GM19324 (cell line): ENCODE results near the gene RELCH.
A peak's percentile ranks its signal among the peaks of the same experiment; 100 is the strongest.

ENCODE experiments used
- ATAC-seq: cut with Tn5 transposase; IDR thresholded peaks from one replicate; pipeline ENCODE4 v1.9.1; 2021; ENCODE audit warnings: mild to moderate bottlenecking, moderate library complexity; ENCODE audit not compliant: unreplicated experiment, low FRiP score

Gene RELCH

DNA sequence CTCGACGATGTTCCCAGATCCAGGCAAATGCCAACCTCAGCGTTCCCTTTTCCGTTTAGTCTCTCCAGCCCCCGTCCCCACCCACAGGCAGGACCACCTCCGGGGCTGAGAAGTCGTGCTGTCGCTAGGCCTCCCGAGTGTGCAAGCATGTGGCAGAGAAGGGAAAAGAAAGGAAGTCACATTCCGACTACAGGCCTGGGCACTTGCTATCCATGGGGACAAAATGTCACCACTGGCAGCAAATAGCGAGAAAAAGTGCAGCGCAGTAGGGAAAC is 619 bp upstream of the RELCH start:
- peak; percentile 12 for ATAC-seq

DNA sequence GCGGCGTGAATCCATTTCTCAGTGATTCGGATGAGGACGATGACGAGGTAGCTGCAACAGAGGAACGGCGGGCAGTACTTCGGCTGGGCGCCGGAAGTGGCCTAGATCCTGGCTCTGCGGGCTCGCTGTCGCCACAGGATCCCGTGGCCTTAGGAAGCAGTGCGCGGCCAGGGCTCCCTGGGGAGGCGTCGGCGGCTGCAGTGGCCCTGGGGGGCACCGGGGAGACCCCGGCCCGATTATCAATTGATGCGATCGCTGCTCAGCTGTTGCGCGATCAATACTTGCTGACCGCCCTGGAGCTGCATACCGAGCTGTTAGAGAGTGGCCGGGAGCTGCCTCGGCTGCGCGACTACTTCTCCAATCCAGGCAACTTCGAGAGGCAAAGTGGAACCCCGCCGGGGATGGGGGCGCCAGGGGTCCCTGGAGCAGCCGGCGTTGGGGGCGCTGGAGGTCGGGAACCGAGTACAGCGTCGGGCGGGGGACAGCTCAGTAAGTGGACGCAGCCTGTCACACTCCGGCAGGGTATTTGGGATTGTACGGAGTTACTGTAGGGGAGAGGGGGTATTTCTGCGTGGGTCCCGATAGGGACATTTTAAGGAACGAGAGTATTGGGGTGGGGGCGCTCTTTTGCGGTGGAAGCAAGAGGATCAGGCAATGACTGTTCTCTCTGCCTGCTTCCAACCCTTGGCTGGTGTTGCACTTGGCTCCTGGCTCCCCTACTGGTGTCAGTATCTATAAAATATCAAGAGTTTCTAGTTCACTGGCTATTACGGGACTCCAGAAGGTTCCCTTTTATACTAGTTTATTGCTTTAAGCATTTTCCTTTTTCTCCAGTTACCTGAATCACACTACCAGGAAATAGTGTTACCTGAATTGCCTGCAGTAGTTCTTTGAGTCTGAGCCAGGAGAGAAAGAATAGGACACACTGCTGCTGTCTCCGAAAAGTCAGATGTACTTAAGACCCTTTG is 772 bp downstream of the RELCH start:
- peak; percentile 15 for ATAC-seq

DNA sequence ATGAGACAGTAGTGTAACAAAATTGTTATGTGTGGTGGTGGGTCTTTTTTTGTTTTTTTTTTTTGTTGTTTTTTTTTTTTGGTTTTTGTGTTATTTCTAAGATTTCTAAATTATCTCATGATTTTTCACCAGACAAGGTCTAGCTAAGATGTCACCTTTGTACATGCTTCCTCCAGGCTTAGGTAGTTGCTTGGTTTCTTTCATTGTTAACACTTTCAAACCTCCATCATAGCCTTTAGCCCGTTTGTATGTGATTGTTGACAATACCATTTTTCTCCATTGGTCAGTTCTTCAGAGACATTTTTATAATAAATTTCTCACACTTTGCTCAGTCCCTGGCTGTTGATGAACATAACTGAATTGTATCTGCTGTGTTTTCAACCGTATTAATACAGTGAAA is 2.2 kb downstream of the RELCH start:
- ATAC-seq, result no peak

DNA sequence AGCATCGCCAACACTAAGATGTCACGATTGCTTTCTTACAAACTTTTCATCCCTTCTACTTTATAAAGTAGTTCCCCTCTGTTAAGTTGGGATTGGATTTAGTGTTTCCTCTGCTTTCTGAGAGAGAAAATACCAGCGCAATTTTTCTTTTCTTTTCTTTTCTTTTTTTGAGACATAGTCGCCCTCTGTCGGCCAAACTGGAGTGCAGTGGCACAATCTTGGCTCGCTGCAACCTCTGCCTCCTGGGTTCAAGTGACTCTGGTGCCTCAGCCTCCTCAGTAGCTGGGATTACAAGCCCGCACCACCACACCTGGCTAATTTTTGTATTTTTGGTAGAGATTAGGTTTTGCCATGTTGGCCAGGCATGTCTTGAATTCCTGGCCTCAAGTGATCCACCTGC is 9.0 kb downstream of the RELCH start:
- ATAC-seq, result no peak

DNA sequence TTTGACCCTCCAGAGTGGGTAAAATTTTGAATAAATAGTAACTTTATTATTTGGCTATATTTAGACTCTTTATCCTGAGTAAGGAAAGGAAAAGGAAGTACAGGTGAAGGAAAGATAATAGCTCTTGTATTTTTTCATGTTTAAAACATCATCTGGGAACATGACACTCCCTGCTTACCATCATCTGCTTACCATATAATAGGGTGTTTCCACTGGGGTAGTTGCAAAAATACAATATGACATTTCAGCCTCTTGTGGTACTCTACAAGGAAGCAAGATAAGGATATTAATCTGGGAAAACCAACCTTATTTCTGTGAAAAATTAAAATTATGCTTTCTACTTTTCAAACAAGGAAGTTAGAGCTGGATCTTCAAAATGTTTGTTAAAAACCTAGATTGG is 9.9 kb downstream of the RELCH start:
- ATAC-seq, result no peak

DNA sequence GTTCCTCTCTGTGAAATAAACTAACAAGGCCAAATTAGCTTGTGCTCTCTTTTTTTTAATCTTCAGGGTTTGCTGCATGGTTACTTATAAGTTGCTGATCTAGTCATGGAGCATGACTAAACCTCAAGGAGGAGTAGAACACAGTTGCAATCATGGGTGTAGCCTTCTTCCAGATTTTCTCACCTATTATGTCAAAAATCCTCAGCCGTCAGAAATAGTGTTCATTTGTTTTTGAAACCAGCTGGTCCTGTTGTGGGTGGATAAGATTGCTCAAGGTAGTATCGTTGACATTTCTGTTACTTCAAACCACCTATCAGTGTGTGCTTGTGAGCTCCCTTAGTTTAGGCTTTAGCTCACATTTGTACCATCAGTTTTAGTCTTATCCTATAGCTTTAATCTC is 11.2 kb downstream of the RELCH start:
- no peak for ATAC-seq

DNA sequence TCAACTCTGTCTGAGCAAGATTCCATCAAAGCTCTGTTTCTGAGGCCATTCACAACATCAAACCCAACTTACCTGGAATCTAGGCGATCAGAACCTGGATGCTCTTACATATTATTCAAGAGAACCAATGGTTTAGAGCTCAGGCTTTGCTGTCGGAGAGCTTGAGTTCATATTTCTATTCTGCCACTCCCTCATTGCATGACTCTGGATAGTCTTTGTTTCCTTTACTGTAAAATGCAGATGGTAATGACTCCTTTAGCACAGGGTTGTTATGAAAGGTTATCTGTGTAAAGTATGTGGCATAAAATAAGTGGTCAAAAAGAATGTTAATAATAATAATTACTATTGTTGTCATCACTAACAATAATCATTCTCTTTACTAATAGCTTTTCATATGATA is 12.6 kb downstream of the RELCH start:
- ATAC-seq, result no peak

DNA sequence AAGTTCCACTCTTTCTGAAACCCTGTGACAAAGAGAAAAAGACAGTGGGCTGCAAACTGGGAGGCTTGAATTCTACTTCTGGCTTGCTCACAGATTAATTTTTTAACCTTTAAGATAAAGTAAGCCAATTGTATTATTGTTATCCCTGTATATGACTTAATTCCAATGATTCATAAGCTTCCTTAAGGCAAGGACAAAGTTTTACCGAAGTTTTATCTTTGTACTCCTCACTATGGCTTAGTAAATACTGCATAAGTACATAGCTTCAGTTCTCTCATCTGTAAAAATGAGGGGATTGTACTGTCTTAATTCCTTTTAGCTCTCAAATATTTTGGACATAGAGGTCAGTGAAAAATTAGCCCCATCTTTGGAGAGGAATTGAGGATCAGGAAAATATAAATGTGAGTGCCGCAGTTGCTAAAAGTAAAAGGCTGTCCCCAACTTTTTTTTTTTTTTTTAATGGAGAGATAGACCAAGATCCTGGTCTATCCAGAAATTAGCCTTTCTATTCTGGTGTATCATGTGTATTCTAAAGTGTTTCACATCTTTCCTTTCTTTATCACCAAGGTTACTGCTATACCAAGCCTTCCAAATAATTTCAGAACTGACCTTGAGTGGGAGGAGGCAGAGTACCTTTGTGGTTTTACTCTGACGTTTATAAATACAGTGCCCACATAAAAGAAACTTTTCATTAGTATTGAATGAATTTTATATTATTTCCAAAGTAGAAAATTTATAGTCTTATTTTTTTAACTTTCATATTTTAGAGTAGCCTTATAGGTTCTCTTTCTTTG is 13.3 kb downstream of the RELCH start:
- no peak for ATAC-seq

DNA sequence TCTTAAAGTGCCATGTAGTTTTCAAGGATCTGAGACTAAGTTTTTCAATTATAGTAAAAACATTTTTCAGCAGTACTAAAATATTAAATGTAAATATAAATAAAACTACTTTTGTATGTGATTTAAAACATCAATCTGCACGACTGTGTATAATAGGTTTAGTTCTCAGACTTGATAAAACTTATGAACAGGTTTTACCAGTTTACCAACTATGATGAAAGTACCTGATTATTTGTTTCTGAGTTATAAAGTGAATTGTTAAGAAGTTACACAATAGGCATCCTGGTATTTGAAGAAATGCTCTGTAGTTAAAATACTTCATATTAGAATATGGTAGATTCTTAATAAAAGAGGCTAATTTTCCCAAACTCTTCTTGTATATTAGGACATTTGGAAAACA is 14.8 kb downstream of the RELCH start:
- no peak for ATAC-seq

DNA sequence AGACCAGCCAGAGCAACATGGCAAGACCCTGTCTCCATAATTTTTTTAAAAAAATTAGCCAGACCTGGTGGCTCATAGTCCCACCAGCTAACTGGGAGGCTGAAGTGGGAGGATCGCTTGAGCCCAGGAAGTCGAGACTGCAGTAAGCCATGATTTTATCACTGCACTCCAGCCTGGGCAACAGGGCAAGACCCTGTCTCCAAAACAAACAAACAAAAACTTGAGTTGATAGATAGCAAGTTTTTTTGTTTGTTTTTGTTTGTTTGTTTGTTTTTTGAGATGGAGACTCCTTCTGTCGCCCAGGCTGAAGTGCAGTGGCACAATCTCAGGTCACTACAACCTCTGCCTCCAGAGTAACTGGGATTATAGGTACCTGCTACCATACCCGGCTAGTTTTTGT is 18.8 kb downstream of the RELCH start:
- no peak for ATAC-seq

DNA sequence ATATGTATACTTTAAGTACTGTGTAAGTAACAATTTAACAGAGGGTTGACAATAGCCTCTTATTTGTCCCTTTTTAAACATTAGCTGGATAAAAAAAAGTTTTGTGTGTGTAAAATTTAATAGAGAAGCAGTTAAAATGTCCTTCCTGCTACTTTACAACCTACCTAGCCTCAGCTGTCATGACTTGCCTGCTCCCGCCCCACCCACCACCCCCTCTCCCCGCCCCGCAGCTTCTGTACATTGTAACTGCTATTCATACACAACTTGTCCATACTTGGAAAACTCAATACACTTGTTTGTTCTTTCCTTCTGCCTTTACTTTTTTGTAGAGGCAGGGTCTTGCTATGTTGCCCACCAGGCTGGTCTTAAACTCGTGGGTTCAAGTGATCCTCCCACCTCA is 19.5 kb downstream of the RELCH start:
- no peak for ATAC-seq

DNA sequence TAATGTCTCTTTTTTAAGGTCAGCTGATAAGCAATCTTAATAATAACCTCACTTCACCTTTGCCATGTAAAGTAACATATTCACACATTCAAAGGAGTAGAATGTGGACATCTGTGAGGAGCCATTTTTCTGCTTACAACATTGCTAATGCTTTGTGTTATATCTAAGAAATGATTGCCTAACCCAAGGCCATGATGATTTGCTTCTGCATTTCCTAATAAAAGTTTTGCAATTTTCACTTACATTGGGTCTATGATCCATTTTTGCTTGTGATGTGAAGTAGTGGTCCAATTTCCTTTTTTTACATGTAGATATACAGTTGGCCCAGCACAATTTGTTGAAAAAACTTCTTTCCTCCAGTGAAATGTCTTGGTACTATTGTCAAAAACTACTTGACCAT is 22.0 kb downstream of the RELCH start:
- no peak for ATAC-seq

DNA sequence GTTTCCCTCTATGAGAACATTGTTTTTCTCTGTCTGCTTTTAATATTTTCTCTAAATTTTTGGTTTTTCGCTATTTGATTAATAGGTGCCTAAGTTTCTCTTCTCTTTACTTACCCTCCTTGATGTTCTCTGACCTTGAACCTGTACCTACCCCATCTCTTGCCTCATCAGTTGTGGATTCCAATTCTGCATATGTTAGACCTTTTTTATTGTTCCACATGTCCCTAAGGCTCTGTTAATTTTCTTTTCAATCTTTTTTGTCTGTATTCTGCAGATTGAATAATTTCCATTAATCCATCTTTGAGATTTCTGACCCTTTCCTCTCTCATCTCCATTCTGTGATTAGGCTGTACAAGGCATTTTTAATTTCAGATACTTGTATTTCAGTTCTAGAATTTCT is 23.1 kb downstream of the RELCH start:
- no peak for ATAC-seq

DNA sequence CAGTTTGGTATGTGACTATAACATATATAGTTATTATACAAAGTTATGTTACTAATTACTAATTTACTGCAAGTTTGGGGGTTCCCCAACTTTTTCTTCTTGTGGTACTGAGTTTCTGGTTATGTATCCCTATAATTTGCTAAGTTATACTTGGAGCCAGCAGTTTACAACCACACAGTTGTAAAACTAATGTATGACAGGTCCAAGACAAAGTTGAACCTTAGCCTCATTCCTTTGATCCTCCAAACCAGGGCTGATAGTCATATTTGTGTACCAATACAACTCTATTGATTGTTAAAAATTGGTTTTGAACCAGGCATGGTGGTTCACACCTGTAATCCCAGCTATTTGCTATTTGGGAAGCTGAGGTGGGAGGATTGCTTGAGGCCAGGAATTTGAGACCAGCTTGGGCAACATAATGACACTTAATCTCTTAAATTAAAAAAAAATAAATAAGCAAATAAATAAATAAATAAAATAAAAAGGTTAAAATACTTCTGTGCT is 24.3 kb downstream of the RELCH start:
- no peak for ATAC-seq

DNA sequence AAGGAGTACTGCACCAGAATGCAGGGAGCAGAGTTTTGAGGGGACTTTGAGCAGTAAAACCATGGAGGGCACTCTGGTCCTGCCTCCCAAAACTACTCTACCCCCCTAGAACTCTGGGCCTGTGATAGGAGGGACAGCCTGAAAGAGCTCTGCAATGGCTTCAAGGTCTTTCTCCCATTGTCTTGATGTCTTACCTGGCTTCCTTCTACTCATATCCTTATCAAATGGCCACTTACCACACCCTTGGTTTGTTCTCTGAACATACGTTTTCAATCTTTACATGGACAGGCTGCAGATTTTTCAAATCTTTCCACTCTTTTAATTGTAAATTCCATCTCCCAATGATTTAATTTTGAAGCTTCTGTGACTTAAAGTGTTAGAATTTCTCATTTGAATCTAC is 27.7 kb downstream of the RELCH start:
- ATAC-seq, result no peak

DNA sequence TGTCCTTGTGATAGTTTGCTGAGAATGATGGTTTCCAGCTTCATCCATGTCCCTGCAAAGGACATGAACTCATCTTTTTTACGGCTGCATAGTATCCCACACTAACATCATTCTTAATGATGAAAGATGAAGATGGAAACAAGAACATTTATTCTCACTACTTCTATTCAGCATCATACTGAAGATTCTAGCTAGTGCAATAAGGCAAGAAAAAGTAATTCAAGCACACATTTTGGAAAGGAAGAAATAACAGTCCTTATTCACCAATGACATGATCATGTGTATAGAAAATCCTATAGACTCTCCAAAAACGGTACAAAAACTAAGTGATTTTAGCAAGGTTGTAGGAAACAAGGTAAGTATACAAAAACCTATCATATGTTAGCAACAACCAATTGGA is 37.2 kb downstream of the RELCH start:
- ATAC-seq, result no peak

DNA sequence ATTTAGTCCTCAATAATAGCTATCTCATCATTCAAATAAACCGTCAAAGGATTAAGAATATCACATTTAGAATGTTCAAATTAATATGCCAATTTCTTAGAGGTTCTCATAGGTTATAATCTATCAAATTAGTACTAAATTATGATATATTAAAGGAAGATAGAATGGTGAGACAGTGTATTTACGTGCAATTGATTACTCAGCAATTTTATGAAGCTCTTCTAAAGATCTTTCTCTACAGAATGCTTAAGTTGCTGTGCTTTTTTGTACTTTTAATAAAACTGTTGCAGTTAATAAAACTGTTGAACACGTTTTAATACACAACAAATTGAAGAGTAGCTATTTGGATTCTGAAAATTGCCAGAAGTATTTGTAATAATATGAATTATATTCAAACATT is 39.0 kb downstream of the RELCH start:
- ATAC-seq, result no peak

DNA sequence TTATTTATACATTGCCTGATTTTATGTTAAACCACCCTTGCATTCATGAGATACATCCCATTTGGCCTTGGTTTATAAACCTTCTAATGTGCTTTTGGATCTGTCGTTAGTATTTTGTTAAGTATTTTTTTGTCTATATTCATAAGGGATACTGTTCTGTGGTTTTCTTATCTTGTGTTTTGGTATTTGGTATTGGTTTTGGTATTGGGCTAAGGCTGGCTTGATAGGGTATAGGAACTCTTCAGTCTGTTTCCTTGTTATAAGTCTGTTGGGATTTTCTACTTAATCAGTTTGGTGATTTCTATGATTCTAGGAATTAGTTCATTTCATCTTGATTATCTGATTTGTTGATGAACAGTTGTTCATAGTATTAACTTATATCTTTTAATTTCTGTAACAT is 49.2 kb downstream of the RELCH start:
- ATAC-seq, result no peak

DNA sequence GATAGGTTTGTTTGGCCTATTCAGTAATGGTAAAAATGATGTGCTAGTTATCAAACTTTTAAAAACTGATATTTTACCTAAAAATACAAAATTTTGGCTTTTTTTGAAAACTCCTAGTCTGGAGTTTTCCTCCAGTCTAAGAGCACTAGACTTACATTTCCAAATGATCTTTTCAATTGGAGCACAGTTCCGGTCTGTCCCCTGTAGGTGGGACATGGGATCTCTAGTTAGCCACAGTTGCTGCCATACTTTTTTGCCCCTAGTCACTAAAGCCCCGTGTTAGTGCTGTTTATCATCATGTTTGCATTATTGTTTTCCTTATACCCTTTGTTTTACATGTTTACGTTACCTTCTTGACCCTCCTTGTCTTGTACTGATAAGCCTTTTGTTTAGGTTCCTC is 52.4 kb downstream of the RELCH start:
- no peak for ATAC-seq

DNA sequence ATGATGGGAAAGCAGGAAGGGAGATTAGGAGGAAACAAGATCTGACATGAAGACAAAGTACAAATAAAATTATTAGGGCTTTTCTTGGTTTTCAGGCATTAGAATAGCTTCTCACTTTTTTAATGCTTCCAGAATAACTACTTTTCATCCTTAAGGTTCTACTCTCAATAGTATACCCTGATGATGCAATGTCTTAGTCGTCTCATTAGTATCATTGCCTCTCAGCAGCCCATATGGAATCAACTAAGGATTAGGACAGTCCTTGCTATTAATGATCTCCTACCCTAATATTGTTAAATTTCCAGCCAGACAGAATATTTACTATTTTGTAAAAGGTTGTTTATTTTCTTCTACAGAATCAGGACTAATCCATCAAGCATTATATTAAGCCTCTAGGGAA is 55.9 kb downstream of the RELCH start:
- ATAC-seq, result no peak

DNA sequence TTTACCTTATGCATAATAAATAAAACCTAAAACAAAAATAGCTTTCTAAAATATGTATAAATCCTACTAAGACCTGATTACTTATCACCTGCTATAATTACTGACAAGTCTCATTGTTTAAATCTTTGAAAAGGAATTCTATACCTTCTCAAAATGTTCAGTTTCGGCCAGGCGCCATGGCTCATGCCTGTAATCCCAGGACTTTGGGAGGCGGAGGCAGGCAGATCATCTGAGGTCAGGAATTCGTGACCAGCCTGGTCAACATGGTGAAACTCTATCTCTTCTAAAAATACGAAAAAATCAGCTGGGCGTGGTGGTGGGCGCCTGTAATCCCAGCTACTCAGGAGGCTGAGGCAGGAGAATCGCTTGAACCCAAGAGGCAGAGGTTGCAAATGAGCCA is 58.1 kb downstream of the RELCH start:
- ATAC-seq, result no peak

DNA sequence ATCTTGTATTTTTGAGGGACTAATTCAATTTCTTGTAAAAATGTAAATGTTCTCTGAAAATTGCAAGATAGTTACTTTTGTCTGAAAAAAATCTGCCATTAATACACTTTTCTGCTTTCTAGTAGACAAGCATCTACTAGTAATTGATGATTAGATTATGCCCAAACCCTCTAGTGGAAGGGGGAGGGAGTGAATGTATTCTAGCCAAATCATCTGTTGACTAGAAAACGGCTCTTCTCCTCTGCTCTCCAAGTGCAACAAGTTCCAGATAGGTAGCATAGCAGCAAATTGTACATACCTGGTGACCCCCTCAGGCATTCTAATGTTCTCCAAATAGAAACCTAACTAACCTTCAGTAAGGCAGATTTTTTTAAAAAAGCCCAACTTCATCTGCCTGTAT is 58.6 kb downstream of the RELCH start:
- ATAC-seq, result no peak
